Trophoblast cell (in vitro differentiated cells and primary cell): ENCODE data around the gene GYS2.

Experiments used
- DNase-seq, 2 donors: peaks; one replicate each; pipeline ENCODE4 v3.0.0-alpha.2; 2016
- H2AFZ ChIP-seq: 2 replicates; pipeline ENCODE4 v1.6.1; 2013; ENCODE audit warnings: low read length, moderate library complexity, mild to moderate bottlenecking; ENCODE audit not compliant: insufficient read depth, poor library complexity
- H2AK5ac ChIP-seq: 2 replicates; pipeline ENCODE4 v1.6.1; 2013; ENCODE audit warnings: mild to moderate bottlenecking, low read length
- H2BK120ac ChIP-seq: 2 replicates; pipeline ENCODE4 v1.6.1; 2013; ENCODE audit warnings: low read length, mild to moderate bottlenecking, moderate library complexity; ENCODE audit not compliant: insufficient read depth, poor library complexity
- H2BK12ac ChIP-seq: 2 replicates; pipeline ENCODE4 v1.6.1; 2013; ENCODE audit warnings: mild to moderate bottlenecking, low read length, moderate library complexity
- H2BK5ac ChIP-seq: 2 replicates; pipeline ENCODE4 v1.6.1; 2013; ENCODE audit warnings: low read length, low read depth, moderate library complexity, mild to moderate bottlenecking; ENCODE audit not compliant: poor library complexity
- H3K14ac ChIP-seq: 2 replicates; pipeline ENCODE4 v1.6.1; 2013; ENCODE audit warnings: mild to moderate bottlenecking, low read length
- H3K18ac ChIP-seq: 2 replicates; pipeline ENCODE4 v1.6.1; 2013; ENCODE audit warnings: mild to moderate bottlenecking, low read length
- H3K23ac ChIP-seq: 2 replicates; pipeline ENCODE4 v1.6.1; 2013; ENCODE audit warnings: low read length
- H3K27ac ChIP-seq: 2 replicates; pipeline ENCODE4 v1.5.1; 2013; ENCODE audit warnings: low read depth, mild to moderate bottlenecking, inconsistent platforms, low read length, moderate library complexity
- H3K27me3 ChIP-seq: 2 replicates; pipeline ENCODE4 v1.6.1; 2013; ENCODE audit warnings: inconsistent platforms, mild to moderate bottlenecking, low read length, moderate library complexity; ENCODE audit not compliant: insufficient read depth
- H3K36me3 ChIP-seq, 2 experiments: 1 replicate in 1 of 2; 2 replicates in 1 of 2; pipeline ENCODE4 v1.6.1; 2013; ENCODE audit warnings: low read length in 2 of 2, mild to moderate bottlenecking in 2 of 2, moderate library complexity in 1 of 2; ENCODE audit not compliant: insufficient read depth in 2 of 2, control insufficient read depth in 1 of 2
- H3K4ac ChIP-seq: 2 replicates; pipeline ENCODE4 v1.6.1; 2013; ENCODE audit warnings: low read depth, mild to moderate bottlenecking, low read length, moderate library complexity
- H3K4me1 ChIP-seq, 2 experiments: 1 replicate in 1 of 2; 2 replicates in 1 of 2; pipeline ENCODE4 v1.6.1; 2013; ENCODE audit warnings: low read length in 2 of 2, mild to moderate bottlenecking in 2 of 2, moderate library complexity in 1 of 2; ENCODE audit not compliant: insufficient read depth in 2 of 2, control insufficient read depth in 1 of 2
- H3K4me2 ChIP-seq: 2 replicates; pipeline ENCODE4 v1.6.1; 2013; ENCODE audit warnings: inconsistent platforms, mild to moderate bottlenecking, low read length, moderate library complexity
- H3K4me3 ChIP-seq: 2 replicates; pipeline ENCODE4 v1.5.1; 2013; ENCODE audit warnings: mild to moderate bottlenecking, low read depth, low read length, inconsistent platforms
- H3K79me1 ChIP-seq: one replicate; pipeline ENCODE4 v1.6.1; 2013; ENCODE audit warnings: low read length
- H3K79me2 ChIP-seq: 2 replicates; pipeline ENCODE4 v1.6.1; 2013; ENCODE audit warnings: low read length, mild to moderate bottlenecking; ENCODE audit not compliant: control insufficient read depth, insufficient read depth, poor library complexity
- H3K9ac ChIP-seq: 2 replicates; pipeline ENCODE4 v1.6.1; 2013; ENCODE audit warnings: mild to moderate bottlenecking, low read length
- H3K9me3 ChIP-seq: 2 replicates; pipeline ENCODE4 v1.6.1; 2013; ENCODE audit warnings: low read depth, mild to moderate bottlenecking, control low read depth, inconsistent platforms, low read length; ENCODE audit not compliant: insufficient read depth
- H4K12ac ChIP-seq: 2 replicates; pipeline ENCODE4 v1.6.1; 2013; ENCODE audit warnings: low read depth, mild to moderate bottlenecking, low read length, moderate library complexity
- H4K8ac ChIP-seq: 2 replicates; pipeline ENCODE4 v1.6.1; 2013; ENCODE audit warnings: low read depth, mild to moderate bottlenecking, low read length, moderate library complexity
- H4K91ac ChIP-seq: one replicate; pipeline ENCODE4 v1.6.1; 2013; ENCODE audit warnings: low read depth, mild to moderate bottlenecking, low read length, moderate library complexity
- WGBS: extraction: QIAGEN DNeasy Blood & Tissue Kit; methylation state at CpG from one replicate; pipeline ENCODE4 v1.1.7; 2013; ENCODE audit warnings: missing lambda C conversion rate; ENCODE audit not compliant: insufficient read length, insufficient coverage; ENCODE audit errors: extremely low coverage; 5-methylcytosine and 5-hydroxymethylcytosine counted together

GYS2 gene

DNA sequence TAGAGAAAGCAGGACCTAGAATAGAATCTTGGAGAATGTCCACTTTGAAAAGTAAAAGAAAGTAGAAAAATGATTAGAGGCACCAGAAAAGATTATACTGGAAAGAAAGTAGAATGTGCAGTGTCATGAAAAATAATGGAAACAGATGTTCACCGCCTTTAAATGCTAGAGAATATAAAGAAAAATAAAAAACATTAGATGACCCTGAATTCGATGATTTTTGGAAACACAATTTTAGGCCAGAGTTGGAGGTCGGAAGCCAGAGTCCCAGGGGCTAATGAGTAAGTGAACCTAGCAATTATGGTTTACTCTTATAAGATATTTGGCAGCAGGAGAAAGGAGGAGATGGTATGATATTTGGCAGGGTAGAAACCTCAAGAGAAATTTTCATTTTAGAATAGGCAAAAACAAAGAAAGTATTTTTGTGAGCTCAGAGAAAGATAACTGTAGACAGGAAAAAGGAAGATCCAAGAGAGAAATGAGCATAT is 37.7 kb downstream of the GYS2 start:
- H3K18ac ChIP-seq: no peak overlapping the region
- no peak overlapping the region for H4K8ac ChIP-seq
- WGBS: no CpG with 5 or more reads among the region's 3 CpGs

DNA sequence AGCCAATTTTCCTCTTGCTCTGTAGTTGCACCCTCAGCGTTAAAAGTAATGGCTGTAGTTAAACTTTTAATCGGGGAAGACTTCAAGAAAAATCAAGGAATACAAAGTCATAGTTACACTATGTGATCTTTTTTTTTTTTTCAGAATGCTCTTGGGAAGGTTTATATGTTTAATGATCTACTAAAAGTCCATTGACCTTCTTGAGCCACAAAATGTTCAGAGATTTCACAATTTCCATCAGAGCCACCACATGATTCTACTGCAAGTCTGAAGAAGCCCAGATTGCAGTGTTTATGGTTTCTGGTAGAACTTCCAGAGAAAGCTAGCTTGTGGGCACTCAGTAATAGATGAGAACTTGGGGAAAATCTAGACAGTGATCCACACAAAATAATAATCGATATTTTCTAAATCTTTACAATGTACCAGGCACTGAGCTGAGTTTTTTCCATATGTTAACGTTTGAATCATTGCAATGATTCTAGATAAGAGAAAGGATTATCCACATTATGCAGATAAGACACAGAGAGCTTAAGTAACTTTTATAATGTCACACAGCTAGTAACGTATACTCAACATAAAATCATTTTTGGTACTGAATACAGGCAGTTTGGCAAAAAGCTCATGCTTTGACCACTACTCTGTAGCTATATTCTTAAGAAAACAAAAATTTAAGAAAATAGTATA is 38.3 kb downstream of the GYS2 start:
- no peak overlapping the region for H2AFZ ChIP-seq
- H3K79me2 ChIP-seq: no peaks in the 10 kb centered on the region
- no peak overlapping the region for H3K4ac ChIP-seq
- no CpG with 5 or more reads among the region's 5 CpGs for WGBS
- H3K79me1 ChIP-seq: no peaks in the 10 kb centered on the region
- no peak overlapping the region for H3K18ac ChIP-seq
- no peaks in the 10 kb centered on the region for H3K9me3 ChIP-seq
- H3K23ac ChIP-seq: no peak overlapping the region
- no peak overlapping the region for H4K91ac ChIP-seq
- H3K4me1 ChIP-seq: no peaks in the 10 kb centered on the region
- no peak overlapping the region for H2BK5ac ChIP-seq
- DNase-seq: no peak
- no peak overlapping the region for H4K12ac ChIP-seq
- no peak overlapping the region for H3K14ac ChIP-seq
- H3K27me3 ChIP-seq: no peaks in the 10 kb centered on the region
- no peaks in the 10 kb centered on the region for H3K36me3 ChIP-seq
- no peak overlapping the region for H3K9ac ChIP-seq
- no peak overlapping the region for H4K8ac ChIP-seq
- no peak overlapping the region for H3K4me2 ChIP-seq
- no peak overlapping the region for H2AK5ac ChIP-seq
- H2BK120ac ChIP-seq: no peak overlapping the region
- no peak overlapping the region for H3K27ac ChIP-seq
- no peak overlapping the region for H2BK12ac ChIP-seq
- H3K4me3 ChIP-seq: no peak overlapping the region

More for the DNA sequence above, 37.7 kb downstream of the GYS2 start:
- H3K9me3 ChIP-seq: no peaks in the 10 kb centered on the region
- H2BK12ac ChIP-seq: no peak overlapping the region
- no peaks in the 10 kb centered on the region for H3K27me3 ChIP-seq
- no peak for DNase-seq
- no peak overlapping the region for H4K12ac ChIP-seq
- no peaks in the 10 kb centered on the region for H3K79me1 ChIP-seq
- no peak overlapping the region for H3K14ac ChIP-seq
- no peak overlapping the region for H2AFZ ChIP-seq
- H3K4me1 ChIP-seq: no peaks in the 10 kb centered on the region
- no peaks in the 10 kb centered on the region for H3K79me2 ChIP-seq
- no peak overlapping the region for H3K9ac ChIP-seq
- H3K4ac ChIP-seq: no peak overlapping the region
- no peak overlapping the region for H2AK5ac ChIP-seq
- no peaks in the 10 kb centered on the region for H3K36me3 ChIP-seq
- H3K4me3 ChIP-seq: no peak overlapping the region
- H2BK5ac ChIP-seq: no peak overlapping the region
- no peak overlapping the region for H3K4me2 ChIP-seq
- H4K91ac ChIP-seq: no peak overlapping the region
- H2BK120ac ChIP-seq: no peak overlapping the region
- no peak overlapping the region for H3K27ac ChIP-seq
- no peak overlapping the region for H3K23ac ChIP-seq

DNA sequence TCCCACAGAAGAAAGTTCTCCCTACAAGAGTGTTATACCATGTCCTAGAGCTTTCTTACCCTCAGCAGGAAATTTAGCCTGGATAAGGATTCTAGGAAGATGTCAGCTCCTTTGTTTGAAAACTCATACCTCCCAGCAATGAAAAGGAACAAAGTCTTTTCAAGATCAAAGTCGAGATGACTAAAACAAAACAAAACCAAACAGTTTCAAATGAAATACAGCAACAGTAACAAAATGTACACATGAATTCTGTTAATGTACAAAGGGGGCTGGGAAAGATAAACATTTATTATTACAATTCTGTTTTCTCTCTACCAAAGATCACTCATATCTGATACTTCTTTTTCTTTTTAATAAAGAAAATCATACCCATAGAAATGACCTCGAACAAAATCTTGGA is 41.8 kb downstream of the GYS2 start:
- Histone ChIP-seq H2AFZ (no peak overlapping the region), H2BK12ac (no peak overlapping the region), H3K23ac (no peak overlapping the region), H3K4ac (no peak overlapping the region), H2BK120ac (no peak overlapping the region), H3K9me3 (no peaks in the 10 kb centered on the region), H3K79me1 (no peaks in the 10 kb centered on the region), H3K4me2 (no peak overlapping the region), H3K4me3 (no peak overlapping the region), H2BK5ac (no peak overlapping the region), H4K91ac (no peak overlapping the region), H4K8ac (no peak overlapping the region), H3K36me3 (no peaks in the 10 kb centered on the region), H3K27ac (no peak overlapping the region), H3K79me2 (no peaks in the 10 kb centered on the region), H3K14ac (no peak overlapping the region), H3K27me3 (no peaks in the 10 kb centered on the region), H2AK5ac (no peak overlapping the region), H4K12ac (no peak overlapping the region), H3K9ac (no peak overlapping the region), H3K4me1 (no peaks in the 10 kb centered on the region), H3K18ac (no peak overlapping the region)
- no CpG with 5 or more reads among the region's 2 CpGs for WGBS
- DNase-seq: no peak

DNA sequence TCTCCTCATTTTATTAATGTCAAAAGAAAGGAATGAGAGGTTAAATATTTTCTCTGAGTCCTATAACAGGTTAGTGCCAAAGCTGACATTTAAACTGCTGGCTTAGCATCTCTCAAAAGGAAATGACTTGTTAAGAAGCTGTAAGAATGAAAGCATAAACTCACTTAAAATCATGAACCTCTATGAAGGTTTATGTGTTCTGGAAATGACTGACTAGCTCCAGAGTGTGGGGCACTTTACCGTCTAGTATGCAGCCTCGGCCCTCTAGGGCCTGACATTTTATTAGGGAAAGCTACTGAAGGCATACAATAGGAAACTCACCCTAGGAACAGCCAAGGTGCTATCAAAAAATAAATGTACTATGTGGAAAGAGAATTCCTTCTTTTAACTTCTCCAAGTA is 43.5 kb downstream of the GYS2 start:
- no peaks in the 10 kb centered on the region for H3K9me3 ChIP-seq
- no peak overlapping the region for H3K4ac ChIP-seq
- H4K91ac ChIP-seq: no peak overlapping the region
- no peak overlapping the region for H3K4me3 ChIP-seq
- H3K14ac ChIP-seq: no peak overlapping the region
- H2AFZ ChIP-seq: no peak overlapping the region
- no peak overlapping the region for H2BK5ac ChIP-seq
- no peak overlapping the region for H2BK12ac ChIP-seq
- DNase-seq: no peak
- H3K27me3 ChIP-seq: no peaks in the 10 kb centered on the region
- H3K23ac ChIP-seq: no peak overlapping the region
- H3K27ac ChIP-seq: no peak overlapping the region
- H2BK120ac ChIP-seq: no peak overlapping the region
- H4K8ac ChIP-seq: no peak overlapping the region
- no peaks in the 10 kb centered on the region for H3K4me1 ChIP-seq
- H3K18ac ChIP-seq: no peak overlapping the region
- no peaks in the 10 kb centered on the region for H3K36me3 ChIP-seq
- H3K79me2 ChIP-seq: no peaks in the 10 kb centered on the region
- H4K12ac ChIP-seq: no peak overlapping the region
- no peak overlapping the region for H2AK5ac ChIP-seq
- no CpG with 5 or more reads among the region's 2 CpGs for WGBS
- no peak overlapping the region for H3K9ac ChIP-seq
- no peaks in the 10 kb centered on the region for H3K79me1 ChIP-seq
- H3K4me2 ChIP-seq: no peak overlapping the region
